ENCODE measurements around the gene PRR22. TPM values are rescaled to one million over a fixed set of nuclear protein-coding genes. Genes with fewer than 3 reads are reported as not detected.

PRR22 gene
- total RNA-seq, 1 donor from 2014 or later: 2.7 TPM

GRCh38 chr19:5824751-5825150 is 40.2 kb upstream of the PRR22 start:
- ATAC-seq: no peak
- H3K4me1 ChIP-seq: peaks cover 14% of the 10 kb centered on the region
- H3K36me3 ChIP-seq: no peaks in the 10 kb centered on the region
- no peaks in the 10 kb centered on the region for H3K9me3 ChIP-seq
- intact Hi-C loops (cut with DNase I): no loop called here
- no peak overlapping the region for H3K4me3 ChIP-seq
- H3K27ac ChIP-seq: no peak overlapping the region
- no peak for DNase-seq
- peaks cover 16% of the 10 kb centered on the region for H3K27me3 ChIP-seq (ENCODE audit: low read depth)
- TF ChIP-seq CTCF (IDR thresholded peaks at IDR 0.05): no peak

GRCh38 chr19:5823579-5824281 is 39.2 kb upstream of the PRR22 start:
- Histone ChIP-seq H3K27ac (no peak overlapping the region), H3K9me3 (no peaks in the 10 kb centered on the region), H3K36me3 (no peaks in the 10 kb centered on the region), H3K27me3 (ENCODE audit: low read depth) (peaks cover 8% of the 10 kb centered on the region), H3K4me3 (no peak overlapping the region), H3K4me1 (peaks cover 6% of the 10 kb centered on the region)
- ATAC-seq: no peak
- intact Hi-C loops (cut with DNase I): no loop called here
- DNase-seq: no peak
- no peak for TF ChIP-seq CTCF (IDR thresholded peaks at IDR 0.05)

- intact Hi-C loops (cut with DNase I): no loop called here
- no peaks in the 10 kb centered on the region for H3K4me1 ChIP-seq
- no peak for DNase-seq
- ATAC-seq: no peak
- H3K27me3 ChIP-seq (ENCODE audit: low read depth): no peaks in the 10 kb centered on the region
- no peaks in the 10 kb centered on the region for H3K9me3 ChIP-seq
- no peak overlapping the region for H3K27ac ChIP-seq
- no peaks in the 10 kb centered on the region for H3K36me3 ChIP-seq
- no peak overlapping the region for H3K4me3 ChIP-seq
- no peak for TF ChIP-seq CTCF (IDR thresholded peaks at IDR 0.05)
Measured at GRCh38 chr19:5822181-5822844, 37.8 kb upstream of the PRR22 start.

- no peaks in the 10 kb centered on the region for H3K36me3 ChIP-seq
- H3K27me3 ChIP-seq (ENCODE audit: low read depth): no peaks in the 10 kb centered on the region
- no peak overlapping the region for H3K4me3 ChIP-seq
- DNase-seq (no peak), ATAC-seq (no peak)
- intact Hi-C loops (cut with DNase I): no loop called here
- TF ChIP-seq CTCF (IDR thresholded peaks at IDR 0.05): no peak
- no peaks in the 10 kb centered on the region for H3K9me3 ChIP-seq
- no peak overlapping the region for H3K27ac ChIP-seq
- H3K4me1 ChIP-seq: no peaks in the 10 kb centered on the region
Measured at GRCh38 chr19:5821521-5822180, 37.1 kb upstream of the PRR22 start.

- no peak overlapping the region for H3K27ac ChIP-seq
- no peaks in the 10 kb centered on the region for H3K4me1 ChIP-seq
- intact Hi-C loops (cut with DNase I): no loop called here
- no peaks in the 10 kb centered on the region for H3K9me3 ChIP-seq
- no peaks in the 10 kb centered on the region for H3K27me3 ChIP-seq (ENCODE audit: low read depth)
- DNase-seq (no peak), ATAC-seq (no peak)
- no peak overlapping the region for H3K4me3 ChIP-seq
- H3K36me3 ChIP-seq: no peaks in the 10 kb centered on the region
- TF ChIP-seq CTCF (IDR thresholded peaks at IDR 0.05): no peak
Measured at GRCh38 chr19:5820785-5821184, 36.2 kb upstream of the PRR22 start.
